K562 (cell line): ENCODE results near the gene NAPB.

ENCODE experiments used
- ARID3B ChIP-seq: fragments of 250-450 bp; sonication (Bioruptor Pico); IDR thresholded peaks from 2 replicates; pipeline ENCODE4 v1.4.0; 2020; ENCODE audit warnings: borderline replicate concordance
- CEBPB ChIP-seq: fragments of 450-650 bp; IDR thresholded peaks from 2 replicates; pipeline ENCODE4 v1.6.1; 2016; ENCODE audit warnings: missing genetic modification characterization, missing compliant biosample characterization
- HMGXB4 ChIP-seq: sonication (generic); formaldehyde crosslinking; IDR thresholded peaks from 2 replicates; pipeline ENCODE4 v1.8.1; 2023; ENCODE audit warnings: mild to moderate bottlenecking, missing genetic modification reagents
- PTBP1 ChIP-seq: fragments of 200-400 bp; formaldehyde crosslinking; IDR thresholded peaks from 2 replicates; pipeline ENCODE4 v1.6.1; 2017; ENCODE audit warnings: low read depth, low read length
- TCF15 ChIP-seq: fragments of 250-450 bp; sonication (Bioruptor Pico); IDR thresholded peaks from 2 replicates; pipeline ENCODE4 v1.8.0; 2022; ENCODE audit warnings: moderate library complexity, mild to moderate bottlenecking, inconsistent platforms
- YY1 ChIP-seq, 3 experiments: IDR thresholded peaks; 2 replicates each; pipeline ENCODE4 v1.6.1; 2011; ENCODE audit warnings: low read length in 2 of 3, mild to moderate bottlenecking in 2 of 3, moderate library complexity in 2 of 3, borderline replicate concordance in 1 of 3, control low read depth in 1 of 3, low read depth in 1 of 3; ENCODE audit not compliant: insufficient read depth in 3 of 3, insufficient replicate concordance in 2 of 3, control insufficient read depth in 1 of 3, insufficient read length in 1 of 3; ENCODE audit errors: extremely low read depth in 1 of 3
- ZBED1 ChIP-seq: IDR thresholded peaks from 2 replicates; pipeline ENCODE4 v1.6.1; 2014
- ZNF239 ChIP-seq: fragments of 250-450 bp; sonication (Bioruptor Pico); IDR thresholded peaks from 2 replicates; pipeline ENCODE4 v1.4.0; 2020; ENCODE audit warnings: mild to moderate bottlenecking
- ZNF280B ChIP-seq: fragments of 250-450 bp; sonication (Bioruptor Pico); IDR thresholded peaks from 2 replicates; pipeline ENCODE4 v1.5.1; 2021; ENCODE audit warnings: mild to moderate bottlenecking

GRCh38 chr20:23442436-23442835, 21.1 kb upstream of the NAPB start:
- TF ChIP-seq YY1 (IDR thresholded peaks at IDR 0.05; ENCODE audit: borderline replicate concordance in 1 of 3, control insufficient read depth in 1 of 3, extremely low read depth in 1 of 3, insufficient read depth in 3 of 3, insufficient read length in 1 of 3, insufficient replicate concordance in 2 of 3, low read depth in 1 of 3, low read length in 2 of 3) (no peak), CEBPB (tag) (no peak), ZNF239 (CRISPR knock-in tag) (no peak), PTBP1 (no peak), ZNF280B (CRISPR knock-in tag) (no peak), ARID3B (CRISPR knock-in tag) (no peak), HMGXB4 (CRISPR knock-in tag) (no peak), TCF15 (no peak), ZBED1 (no peak)
